Endothelial cell of umbilical vein (primary cell): ENCODE results near the gene FBXW9. TPM values are rescaled to one million over a fixed set of nuclear protein-coding genes. Genes with fewer than 3 reads are reported as not detected.

Experiments used
- BruUV-seq: library from RNA; stranded (reverse); fragments of 400-500 nt; replicated peaks from 2 replicates; lab custom pipeline; 2021; lab: Mats Ljungman, UMichigan
- CTCF ChIA-PET: fragments of 300-600, 350-600 bp; sonication (Branson Sonifier 250); formaldehyde crosslinking; loops from one replicate; lab custom pipeline; 2021; ENCODE audit warnings: antibody characterized with exemption, inconsistent platforms; lab: Charles Lee
- POLR2A ChIA-PET: fragments of 300-600, 350-600 bp; sonication (Branson Sonifier 250); formaldehyde crosslinking; loops from one replicate; lab custom pipeline; 2021; ENCODE audit warnings: antibody characterized with exemption, inconsistent platforms; lab: Charles Lee
- DNase-seq: peaks from one replicate; pipeline ENCODE4 v3.0.0-alpha.2; 2011; ENCODE audit warnings: low read depth, low spot score
- FAIRE-seq: peaks from 2 replicates; lab custom pipeline; 2011; peaks lifted over from hg19 to GRCh38; lab: Jason Lieb, UNC
- H2AFZ ChIP-seq: 2 replicates; pipeline ENCODE4 v1.6.0; 2012; ENCODE audit warnings: low read depth, low read length, control low read depth, inconsistent platforms
- H3K27ac ChIP-seq: 2 replicates; pipeline ENCODE4 v1.5.1; 2011; ENCODE audit warnings: low read depth, mild to moderate bottlenecking, control low read depth, low read length, moderate library complexity; ENCODE audit not compliant: insufficient read depth
- H3K27me3 ChIP-seq, 2 experiments: 2 replicates each; pipeline versions ENCODE4 v1.6.0 to v1.6.1; 2011; ENCODE audit warnings: low read length in 2 of 2, mixed read lengths in 1 of 2; ENCODE audit not compliant: control insufficient read depth in 2 of 2, insufficient read depth in 2 of 2
- H3K36me3 ChIP-seq, 2 experiments: 2 replicates in 1 of 2; 3 replicates in 1 of 2; pipeline ENCODE4 v1.5.1; 2011; ENCODE audit warnings: low read length in 2 of 2, mild to moderate bottlenecking in 1 of 2, moderate library complexity in 1 of 2; ENCODE audit not compliant: control insufficient read depth in 2 of 2, insufficient read depth in 2 of 2; ENCODE audit errors: extremely low read depth in 1 of 2
- H3K4me1 ChIP-seq: 3 replicates; pipeline ENCODE4 v1.5.1; 2011; ENCODE audit warnings: mild to moderate bottlenecking, low read length; ENCODE audit not compliant: control insufficient read depth, insufficient read depth; ENCODE audit errors: extremely low read depth
- H3K4me2 ChIP-seq: 2 replicates; pipeline ENCODE4 v1.6.1; 2011; ENCODE audit warnings: low read length, control low read depth, mixed read lengths; ENCODE audit not compliant: insufficient read depth
- H3K4me3 ChIP-seq, 3 experiments: fragments of 200-600 bp in 1 of 3; sonication (generic), shearing (Covaris generic) in 1 of 3; replicated peaks in 1 of 3; 2 replicates each; pipeline ENCODE4 v1.5.1; 2011 to 2016; ENCODE audit warnings: control low read depth in 3 of 3, low read length in 3 of 3, mild to moderate bottlenecking in 2 of 3, inconsistent platforms in 1 of 3, low read depth in 1 of 3, moderate library complexity in 1 of 3; ENCODE audit not compliant: insufficient read depth in 1 of 3
- H3K79me2 ChIP-seq: 2 replicates; pipeline ENCODE4 v1.6.0; 2012; ENCODE audit warnings: low read length, inconsistent platforms; ENCODE audit not compliant: control insufficient read depth, insufficient read depth
- H3K9ac ChIP-seq: replicated peaks from 2 replicates; pipeline ENCODE3; 2011; ENCODE audit warnings: low read length, control low read depth; ENCODE audit not compliant: insufficient read depth; ENCODE audit errors: extremely low read depth
- H3K9me1 ChIP-seq: replicated peaks from 3 replicates; pipeline ENCODE4 v1.6.0; 2011; ENCODE audit warnings: mild to moderate bottlenecking, low read length; ENCODE audit not compliant: control insufficient read depth, insufficient read depth; ENCODE audit errors: extremely low read depth
- H3K9me3 ChIP-seq: replicated peaks from 2 replicates; pipeline ENCODE4 v1.5.1; 2012; ENCODE audit warnings: low read length, inconsistent platforms; ENCODE audit not compliant: control insufficient read depth, insufficient read depth
- H4K20me1 ChIP-seq: replicated peaks from 2 replicates; pipeline ENCODE3; 2011; ENCODE audit warnings: mild to moderate bottlenecking, low read length; ENCODE audit not compliant: control insufficient read depth, insufficient read depth; ENCODE audit errors: extremely low read depth
- FOS ChIP-seq: IDR thresholded peaks from 2 replicates; pipeline ENCODE4 v1.6.1; 2011; ENCODE audit warnings: mild to moderate bottlenecking, low read length, moderate library complexity, borderline replicate concordance; ENCODE audit not compliant: insufficient read depth
- MYC ChIP-seq: IDR thresholded peaks from one replicate; pipeline ENCODE4 v1.6.1; 2011; ENCODE audit warnings: mild to moderate bottlenecking, low read depth, low read length
- POLR2AphosphoS5 ChIP-seq: IDR thresholded peaks from 2 replicates; pipeline ENCODE4 v1.6.1; 2012; ENCODE audit warnings: low read depth, mild to moderate bottlenecking, control low read depth, low read length, moderate library complexity; ENCODE audit not compliant: insufficient read depth
- dilution Hi-C: fragments of 300-500 bp; cut with MboI; formaldehyde crosslinking; loops from one replicate; pipeline ENCODE4 v1.15.0; 2019; ENCODE audit warnings: low sequenced_read_pairs; ENCODE audit not compliant: extremely low pct_ligation_motif_present
- intact Hi-C: fragments of 100-400 bp; cut with micrococcal nuclease; formaldehyde crosslinking; loops from one replicate; pipeline ENCODE4 v1.10.0; 2022
- polyA plus RNA-seq, 4 experiments: library from polyadenylated mRNA; depleted of rRNA in 3 of 4; stranded (reverse) in 3 of 4; unstranded in 1 of 4; fragments of >200 nt; gene quantifications; 2 replicates each; pipeline versions ENCODE4 v1.2.1 to v1.2.3, GENCODE V29; 2011 to 2012; ENCODE audit warnings: missing spikeins in 1 of 4
- small RNA-seq: library from RNA; depleted of rRNA; stranded (forward); fragments of <200 nt; gene quantifications from one replicate; pipeline ENCODE3, GENCODE V24; 2012; ENCODE audit warnings: low replicate concordance, low read depth; ENCODE audit not compliant: insufficient read depth, insufficient read length
- total RNA-seq: library from RNA; stranded (reverse); gene quantifications from 2 replicates; pipeline ENCODE4 v1.2.3, GENCODE V29; 2021
- TF ChIP-seq, protein P1 (sequence below), 2 donors: IDR thresholded peaks; 1 replicate in 1 of 2; 2 replicates in 1 of 2; pipeline ENCODE4 v1.5.1; 2011; ENCODE audit warnings: low read length in 2 of 2, mild to moderate bottlenecking in 2 of 2, moderate library complexity in 2 of 2, control low read depth in 1 of 2, inconsistent platforms in 1 of 2, low read depth in 1 of 2; ENCODE audit not compliant: insufficient read depth in 1 of 2; ENCODE audit errors: extremely low read depth in 1 of 2

The FBXW9 gene
- total and polyA plus RNA-seq, 2 donors (not counting 3 experiments of a cell fraction or from before 2014, with no cell fraction given): 12.4 to 19.3 TPM

DNA sequence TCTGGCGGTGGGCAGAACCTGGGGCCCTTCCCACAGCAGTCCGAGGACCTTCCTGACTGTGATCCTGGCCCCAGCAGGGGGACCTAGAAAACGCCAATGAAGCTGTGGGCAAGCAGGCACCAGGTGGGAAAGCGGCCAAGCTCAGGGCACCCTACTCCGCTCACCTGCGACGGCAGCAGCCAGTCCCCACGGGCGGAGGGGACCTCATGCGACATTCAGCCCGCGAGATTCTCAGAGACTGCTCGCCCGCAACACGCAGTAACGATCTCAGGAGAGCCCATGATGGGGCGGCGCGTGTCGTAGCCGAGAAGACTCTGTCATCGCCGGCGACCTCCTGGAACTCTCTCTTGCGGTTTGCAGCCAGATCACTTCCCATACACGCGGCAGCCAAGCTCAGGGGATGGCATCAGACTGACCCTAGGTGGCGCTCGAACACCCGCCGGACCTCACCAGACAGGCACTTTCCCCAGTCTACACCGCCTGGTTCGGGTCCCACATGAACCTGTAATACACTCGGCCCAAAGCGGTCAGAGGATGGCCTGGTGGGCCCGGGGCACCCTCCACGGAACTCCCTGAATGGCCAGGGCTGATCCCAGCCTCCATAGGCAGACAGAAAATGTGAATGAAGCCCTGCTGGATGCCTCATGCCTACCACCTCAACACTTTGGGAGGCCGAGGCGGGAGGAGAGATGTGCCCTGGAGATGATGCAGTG is 56.4 kb downstream of the FBXW9 start:
- Histone ChIP-seq H3K4me3 (no peak overlapping the region), H2AFZ (peak overlapping the region; percentile 60), H3K4me2 (no peak overlapping the region), H3K27me3 (no peaks in the 10 kb centered on the region), H4K20me1 (no peaks in the 10 kb centered on the region), H3K36me3 (no peaks in the 10 kb centered on the region), H3K4me1 (no peaks in the 10 kb centered on the region), H3K9me3 (no peaks in the 10 kb centered on the region), H3K27ac (no peak overlapping the region), H3K79me2 (no peaks in the 10 kb centered on the region), H3K9me1 (no peaks in the 10 kb centered on the region), H3K9ac (no peak overlapping the region)
- FAIRE-seq (peak; percentile 87), DNase-seq (peak; percentile 69)
- CTCF ChIA-PET: interaction anchor here (0.6 to 2.0 kb wide), 20 partner anchors 9 to 716 kb away, joined by 3 to 20 read pairs (median 3); partner anchors contain the start of genes MAN2B1, WDR83, ZNF490 and ZNF791
- dilution Hi-C loops: no loop called here
- intact Hi-C loops: loop anchor here (2.0 kb wide), 1 partner anchor 27 kb away; the partner anchor contains the start of genes MAN2B1 and WDR83
- BruUV-seq: no TSS peak
- POLR2A ChIA-PET: no interaction called here
- TF ChIP-seq FOS (no peak), POLR2AphosphoS5 (no peak), MYC (peak; percentile 51)
- TF ChIP-seq, protein P1, sequence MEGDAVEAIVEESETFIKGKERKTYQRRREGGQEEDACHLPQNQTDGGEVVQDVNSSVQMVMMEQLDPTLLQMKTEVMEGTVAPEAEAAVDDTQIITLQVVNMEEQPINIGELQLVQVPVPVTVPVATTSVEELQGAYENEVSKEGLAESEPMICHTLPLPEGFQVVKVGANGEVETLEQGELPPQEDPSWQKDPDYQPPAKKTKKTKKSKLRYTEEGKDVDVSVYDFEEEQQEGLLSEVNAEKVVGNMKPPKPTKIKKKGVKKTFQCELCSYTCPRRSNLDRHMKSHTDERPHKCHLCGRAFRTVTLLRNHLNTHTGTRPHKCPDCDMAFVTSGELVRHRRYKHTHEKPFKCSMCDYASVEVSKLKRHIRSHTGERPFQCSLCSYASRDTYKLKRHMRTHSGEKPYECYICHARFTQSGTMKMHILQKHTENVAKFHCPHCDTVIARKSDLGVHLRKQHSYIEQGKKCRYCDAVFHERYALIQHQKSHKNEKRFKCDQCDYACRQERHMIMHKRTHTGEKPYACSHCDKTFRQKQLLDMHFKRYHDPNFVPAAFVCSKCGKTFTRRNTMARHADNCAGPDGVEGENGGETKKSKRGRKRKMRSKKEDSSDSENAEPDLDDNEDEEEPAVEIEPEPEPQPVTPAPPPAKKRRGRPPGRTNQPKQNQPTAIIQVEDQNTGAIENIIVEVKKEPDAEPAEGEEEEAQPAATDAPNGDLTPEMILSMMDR (IDR thresholded peaks at IDR 0.05; ENCODE audit: extremely low read depth in 1 of 2, insufficient read depth in 1 of 2, low read depth in 1 of 2, low read length in 2 of 2): peak; percentile 72 to 86

Small RNAs within 50 kb of the gene (small RNA-seq; reads per million reads assigned to genes)
- 33.9 reads per million, percentile 88 among the genes with 10 or more reads in this experiment for gene SNORD41

Other genes with a start within 250 kb of the FBXW9 start
- gene ZNF709, start 211.8 kb downstream of the FBXW9 start, total RNA-seq: 1.4 and 1.8 TPM in 2 replicates
- gene ZNF709, start 211.8 kb downstream of the FBXW9 start, polyA plus RNA-seq: 0.65 and 1.0 TPM in 2 replicates
- 6.5 and 7.1 TPM in 2 replicates for gene ZNF564, start 145.1 kb downstream of the FBXW9 start, total RNA-seq
- 1.0 and 1.5 TPM in 2 replicates for gene ZNF564, start 145.1 kb downstream of the FBXW9 start, polyA plus RNA-seq
- gene ZNF490, start 85.8 kb downstream of the FBXW9 start, total RNA-seq: 5.7 and 6.3 TPM in 2 replicates
- 0.89 and 1.4 TPM in 2 replicates for gene ZNF490, start 85.8 kb downstream of the FBXW9 start, polyA plus RNA-seq
- 19.9 and 21.8 TPM in 2 replicates for gene ZNF791, start 85.7 kb downstream of the FBXW9 start, total RNA-seq
- gene ZNF791, start 85.7 kb downstream of the FBXW9 start, polyA plus RNA-seq: 6.4 and 8.3 TPM in 2 replicates
- 73.0 and 76.8 TPM in 2 replicates for gene MAN2B1, start 29.9 kb downstream of the FBXW9 start, total RNA-seq
- 64.4 and 70.3 TPM in 2 replicates for gene MAN2B1, start 29.9 kb downstream of the FBXW9 start, polyA plus RNA-seq
- 10.9 and 11.8 TPM in 2 replicates for gene WDR83, start 29.8 kb downstream of the FBXW9 start, total RNA-seq
- 10.5 and 11.0 TPM in 2 replicates for gene WDR83, start 29.8 kb downstream of the FBXW9 start, polyA plus RNA-seq
- gene DHPS, start 14.8 kb downstream of the FBXW9 start, total RNA-seq: 68.4 and 77.4 TPM in 2 replicates
- 80.6 and 90.1 TPM in 2 replicates for gene DHPS, start 14.8 kb downstream of the FBXW9 start, polyA plus RNA-seq
- not detected in 2 replicates for gene GNG14, start 8.6 kb downstream of the FBXW9 start, total RNA-seq
- gene GNG14, start 8.6 kb downstream of the FBXW9 start, polyA plus RNA-seq: not detected in 2 replicates
- gene TNPO2, start 27.3 kb upstream of the FBXW9 start, total RNA-seq: 84.6 and 94.5 TPM in 2 replicates
- 98.8 and 104 TPM in 2 replicates for gene TNPO2, start 27.3 kb upstream of the FBXW9 start, polyA plus RNA-seq
- 208 and 213 TPM in 2 replicates for gene TRIR, start 38.1 kb upstream of the FBXW9 start, total RNA-seq
- 240 and 263 TPM in 2 replicates for gene TRIR, start 38.1 kb upstream of the FBXW9 start, polyA plus RNA-seq
- gene GET3, start 40.9 kb upstream of the FBXW9 start, total RNA-seq: 74.8 and 77.0 TPM in 2 replicates
- gene GET3, start 40.9 kb upstream of the FBXW9 start, polyA plus RNA-seq: 197 and 217 TPM in 2 replicates
- gene BEST2, start 55.2 kb upstream of the FBXW9 start, total RNA-seq: not detected in 2 replicates
- gene BEST2, start 55.2 kb upstream of the FBXW9 start, polyA plus RNA-seq: not detected in 2 replicates
- gene HOOK2, start 78.9 kb upstream of the FBXW9 start, total RNA-seq: 17.3 and 20.0 TPM in 2 replicates
- gene HOOK2, start 78.9 kb upstream of the FBXW9 start, polyA plus RNA-seq: 7.6 and 8.0 TPM in 2 replicates
- gene JUNB, start 94.9 kb upstream of the FBXW9 start, total RNA-seq: 22.8 and 31.6 TPM in 2 replicates
- gene JUNB, start 94.9 kb upstream of the FBXW9 start, polyA plus RNA-seq: 72.9 and 74.4 TPM in 2 replicates
- gene PRDX2, start 105.2 kb upstream of the FBXW9 start, total RNA-seq: 247 and 255 TPM in 2 replicates
- 490 and 492 TPM in 2 replicates for gene PRDX2, start 105.2 kb upstream of the FBXW9 start, polyA plus RNA-seq
- gene THSD8, start 105.4 kb upstream of the FBXW9 start, total RNA-seq: 13.2 and 15.9 TPM in 2 replicates
- 2.6 TPM in 1 of 2 replicates, not detected in the other for gene THSD8, start 105.4 kb upstream of the FBXW9 start, polyA plus RNA-seq
- 25.6 and 28.5 TPM in 2 replicates for gene RNASEH2A, start 110.0 kb upstream of the FBXW9 start, total RNA-seq
- gene RNASEH2A, start 110.0 kb upstream of the FBXW9 start, polyA plus RNA-seq: 36.7 and 45.4 TPM in 2 replicates
- not detected in 2 replicates for gene RTBDN, start 137.9 kb upstream of the FBXW9 start, total RNA-seq
- gene RTBDN, start 137.9 kb upstream of the FBXW9 start, polyA plus RNA-seq: not detected in 2 replicates
- 0.13 and 0.69 TPM in 2 replicates for gene MAST1, start 141.9 kb upstream of the FBXW9 start, total RNA-seq
- gene MAST1, start 141.9 kb upstream of the FBXW9 start, polyA plus RNA-seq: 0.16 and 0.46 TPM in 2 replicates
- 31.3 and 34.8 TPM in 2 replicates for gene DNASE2, start 184.8 kb upstream of the FBXW9 start, total RNA-seq
- gene DNASE2, start 184.8 kb upstream of the FBXW9 start, polyA plus RNA-seq: 51.9 and 60.6 TPM in 2 replicates
- gene KLF1, start 190.6 kb upstream of the FBXW9 start, total RNA-seq: not detected in 2 replicates
- not detected in 2 replicates for gene KLF1, start 190.6 kb upstream of the FBXW9 start, polyA plus RNA-seq
- 27.1 and 27.3 TPM in 2 replicates for gene GCDH, start 194.5 kb upstream of the FBXW9 start, total RNA-seq
- 35.8 and 39.8 TPM in 2 replicates for gene GCDH, start 194.5 kb upstream of the FBXW9 start, polyA plus RNA-seq
- 0.27 TPM in 1 of 2 replicates, not detected in the other for gene SYCE2, start 222.7 kb upstream of the FBXW9 start, total RNA-seq
- 0.16 and 0.25 TPM in 2 replicates for gene SYCE2, start 222.7 kb upstream of the FBXW9 start, polyA plus RNA-seq
- gene FARSA, start 237.1 kb upstream of the FBXW9 start, total RNA-seq: 71.4 and 77.4 TPM in 2 replicates
- gene FARSA, start 237.1 kb upstream of the FBXW9 start, polyA plus RNA-seq: 51.8 and 55.3 TPM in 2 replicates
- gene CALR, start 242.0 kb upstream of the FBXW9 start, total RNA-seq: 1,614 and 1,636 TPM in 2 replicates
- 1,135 and 1,206 TPM in 2 replicates for gene CALR, start 242.0 kb upstream of the FBXW9 start, polyA plus RNA-seq
- 96.7 and 102 TPM in 2 replicates for gene RAD23A, start 249.2 kb upstream of the FBXW9 start, total RNA-seq
- gene RAD23A, start 249.2 kb upstream of the FBXW9 start, polyA plus RNA-seq: 66.9 and 71.2 TPM in 2 replicates